OCI-LY3 (cell line): ENCODE results near the gene MYADM.

Experiments
- H2AFZ ChIP-seq: fragments of 200-600, 300-600 bp; shearing (Covaris generic); 2 replicates; pipeline ENCODE4 v1.6.0; 2014; ENCODE audit warnings: antibody characterized with exemption, low read depth, low read length
- H3K27ac ChIP-seq: fragments of 200-600, 300-600 bp; sonication (generic); 2 replicates; pipeline ENCODE4 v1.5.1; 2014; ENCODE audit warnings: mild to moderate bottlenecking, low read length, moderate library complexity, mixed read lengths
- H3K27me3 ChIP-seq: fragments of 200-600, 300-600 bp; sonication (generic); 2 replicates; pipeline ENCODE4 v1.6.1; 2014; ENCODE audit warnings: low read depth, low read length, mixed read lengths
- H3K36me3 ChIP-seq: fragments of 200-600, 300-600 bp; sonication (generic); replicated peaks from 2 replicates; pipeline ENCODE3; 2014; ENCODE audit warnings: low read depth, low read length, mixed read lengths
- H3K4me1 ChIP-seq: fragments of 300-600, 200-600 bp; sonication (generic); 2 replicates; pipeline ENCODE4 v1.6.1; 2014; ENCODE audit warnings: low read length, mixed read lengths
- H3K4me2 ChIP-seq: fragments of 200-600, 300-600 bp; sonication (generic); 2 replicates; pipeline ENCODE4 v1.6.1; 2014; ENCODE audit warnings: low read length, mixed read lengths
- H3K4me3 ChIP-seq: fragments of 300-600, 200-600 bp; sonication (generic); 2 replicates; pipeline ENCODE4 v1.5.1; 2014; ENCODE audit warnings: antibody characterized with exemption, mild to moderate bottlenecking, low read length, moderate library complexity
- H3K79me2 ChIP-seq: fragments of 300-600, 200-600 bp; shearing (Covaris generic); 2 replicates; pipeline ENCODE4 v1.6.1; 2014; ENCODE audit warnings: mild to moderate bottlenecking, low read length, mixed read lengths
- H3K9ac ChIP-seq: fragments of 300-600, 200-600 bp; shearing (Covaris generic); 2 replicates; pipeline ENCODE4 v1.6.0; 2014; ENCODE audit warnings: mild to moderate bottlenecking, low read length, moderate library complexity
- H3K9me3 ChIP-seq: fragments of 200-600, 300-600 bp; shearing (Covaris generic); 2 replicates; pipeline ENCODE4 v1.6.1; 2014; ENCODE audit warnings: low read length, mixed read lengths; ENCODE audit not compliant: insufficient read depth
- H4K20me1 ChIP-seq: fragments of 200-600, 300-600 bp; sonication (generic); 2 replicates; pipeline ENCODE4 v1.6.1; 2016; ENCODE audit warnings: low read length, mixed read lengths; ENCODE audit not compliant: insufficient read depth
- EZH2phosphoT487 ChIP-seq: fragments of 200-600 bp; shearing (Covaris generic); IDR thresholded peaks from 2 replicates; pipeline ENCODE4 v1.6.1; 2018; ENCODE audit warnings: antibody characterized with exemption, mixed run types, low read depth
- TF ChIP-seq, protein P1 (sequence below): fragments of 200-600, 300-600 bp; sonication (generic); IDR thresholded peaks from 2 replicates; pipeline ENCODE4 v1.5.1; 2014; ENCODE audit warnings: antibody characterized with exemption, low read length, low read depth

MYADM gene

GRCh38 chr19:53882391-53883050, 14.8 kb downstream of the MYADM start:
- H3K4me3 ChIP-seq, result no peak overlapping the region
- H3K79me2 ChIP-seq, result no peaks in the 10 kb centered on the region
- H3K4me1 ChIP-seq, result no peaks in the 10 kb centered on the region
- H2AFZ ChIP-seq, result no peak overlapping the region
- no peak overlapping the region for H3K9ac ChIP-seq
- H3K27ac ChIP-seq, result no peak overlapping the region
- no peak overlapping the region for H3K4me2 ChIP-seq
- no peaks in the 10 kb centered on the region for H3K27me3 ChIP-seq
- no peaks in the 10 kb centered on the region for H3K36me3 ChIP-seq
- TF ChIP-seq, protein P1, sequence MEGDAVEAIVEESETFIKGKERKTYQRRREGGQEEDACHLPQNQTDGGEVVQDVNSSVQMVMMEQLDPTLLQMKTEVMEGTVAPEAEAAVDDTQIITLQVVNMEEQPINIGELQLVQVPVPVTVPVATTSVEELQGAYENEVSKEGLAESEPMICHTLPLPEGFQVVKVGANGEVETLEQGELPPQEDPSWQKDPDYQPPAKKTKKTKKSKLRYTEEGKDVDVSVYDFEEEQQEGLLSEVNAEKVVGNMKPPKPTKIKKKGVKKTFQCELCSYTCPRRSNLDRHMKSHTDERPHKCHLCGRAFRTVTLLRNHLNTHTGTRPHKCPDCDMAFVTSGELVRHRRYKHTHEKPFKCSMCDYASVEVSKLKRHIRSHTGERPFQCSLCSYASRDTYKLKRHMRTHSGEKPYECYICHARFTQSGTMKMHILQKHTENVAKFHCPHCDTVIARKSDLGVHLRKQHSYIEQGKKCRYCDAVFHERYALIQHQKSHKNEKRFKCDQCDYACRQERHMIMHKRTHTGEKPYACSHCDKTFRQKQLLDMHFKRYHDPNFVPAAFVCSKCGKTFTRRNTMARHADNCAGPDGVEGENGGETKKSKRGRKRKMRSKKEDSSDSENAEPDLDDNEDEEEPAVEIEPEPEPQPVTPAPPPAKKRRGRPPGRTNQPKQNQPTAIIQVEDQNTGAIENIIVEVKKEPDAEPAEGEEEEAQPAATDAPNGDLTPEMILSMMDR, result no peak
- TF ChIP-seq EZH2phosphoT487, result no peak
- no peaks in the 10 kb centered on the region for H3K9me3 ChIP-seq
- no peaks in the 10 kb centered on the region for H4K20me1 ChIP-seq

DNA sequence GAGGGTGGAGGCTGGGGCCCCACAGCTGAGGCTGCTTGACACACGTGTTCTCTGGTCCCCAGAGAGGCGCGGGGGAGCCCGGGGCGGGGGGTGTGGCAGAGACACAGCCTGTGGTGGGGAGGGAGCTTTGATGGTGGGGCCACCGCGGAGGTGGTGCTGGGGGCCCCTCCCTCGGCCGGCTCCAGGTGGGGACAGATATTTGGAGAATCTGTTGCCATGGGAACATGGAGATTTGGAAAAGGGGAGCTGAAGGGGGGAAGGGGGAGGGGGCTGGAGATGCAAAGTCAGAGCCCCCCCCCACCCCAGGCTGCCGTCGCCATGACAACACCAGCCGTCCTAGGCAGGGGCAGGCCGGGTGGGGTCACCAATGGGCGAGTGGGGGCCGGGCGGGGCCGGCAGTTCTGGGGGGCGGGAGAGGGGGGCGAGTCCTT, 15.6 kb downstream of the MYADM start:
- Histone ChIP-seq H3K79me2 (no peaks in the 10 kb centered on the region), H3K9me3 (no peaks in the 10 kb centered on the region), H3K27ac (no peak overlapping the region), H3K4me2 (no peak overlapping the region), H3K36me3 (no peaks in the 10 kb centered on the region), H3K4me1 (no peaks in the 10 kb centered on the region), H3K4me3 (no peak overlapping the region), H2AFZ (no peak overlapping the region), H4K20me1 (no peaks in the 10 kb centered on the region), H3K9ac (no peak overlapping the region), H3K27me3 (no peaks in the 10 kb centered on the region)
- TF ChIP-seq, protein P1, result no peak
- TF ChIP-seq EZH2phosphoT487, result no peak

DNA sequence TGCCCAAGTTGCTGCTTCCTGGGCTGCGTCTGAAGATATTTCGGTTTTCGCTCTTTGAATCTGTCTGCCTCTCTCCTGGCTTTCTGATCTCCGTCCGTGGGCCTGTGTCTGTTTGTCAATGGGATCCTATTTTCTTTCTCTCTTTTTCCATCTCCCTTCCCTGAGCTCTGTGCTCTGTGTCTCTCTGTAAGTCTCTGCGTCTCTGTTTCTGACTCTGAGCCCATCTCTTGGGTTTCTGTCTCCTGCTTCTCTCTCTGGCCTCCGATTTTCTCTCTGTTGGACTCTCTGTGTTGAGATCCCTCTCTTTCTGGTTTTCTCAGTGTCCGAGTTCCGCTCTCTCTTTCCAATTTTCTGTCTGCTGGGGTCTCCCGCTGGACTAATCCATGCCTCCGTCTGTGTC, 16.1 kb downstream of the MYADM start:
- Histone ChIP-seq H3K27me3 (no peaks in the 10 kb centered on the region), H3K4me1 (no peaks in the 10 kb centered on the region), H3K9ac (no peak overlapping the region), H3K4me2 (no peak overlapping the region), H3K27ac (no peak overlapping the region), H4K20me1 (no peaks in the 10 kb centered on the region), H2AFZ (no peak overlapping the region), H3K36me3 (no peaks in the 10 kb centered on the region), H3K9me3 (no peaks in the 10 kb centered on the region), H3K4me3 (no peak overlapping the region), H3K79me2 (no peaks in the 10 kb centered on the region)
- TF ChIP-seq, protein P1, result no peak
- no peak for TF ChIP-seq EZH2phosphoT487

DNA sequence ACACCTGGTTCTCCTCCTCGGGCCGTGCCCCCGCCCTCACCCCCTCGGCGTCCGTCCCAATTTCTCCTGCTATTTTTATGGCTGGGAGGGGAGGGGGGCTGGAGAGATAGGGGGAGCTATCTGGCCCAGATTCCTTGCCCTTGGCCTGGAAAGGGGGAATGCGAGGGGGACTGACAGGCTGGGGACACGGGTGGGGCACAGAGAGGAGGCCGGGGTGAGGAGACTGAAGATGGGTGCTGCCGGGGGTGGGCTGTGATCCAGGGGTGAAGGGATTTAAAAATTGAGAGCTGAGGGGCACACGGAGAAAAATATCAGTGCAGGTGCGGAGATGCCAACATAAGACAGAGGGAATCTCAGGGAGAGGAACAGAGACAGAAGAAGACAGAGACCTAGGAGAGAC, 16.6 kb downstream of the MYADM start:
- Histone ChIP-seq H3K27me3 (no peaks in the 10 kb centered on the region), H3K9me3 (no peaks in the 10 kb centered on the region), H3K4me3 (no peak overlapping the region), H4K20me1 (no peaks in the 10 kb centered on the region), H3K9ac (no peak overlapping the region), H3K4me2 (no peak overlapping the region), H2AFZ (no peak overlapping the region), H3K4me1 (no peaks in the 10 kb centered on the region), H3K27ac (no peak overlapping the region), H3K36me3 (no peaks in the 10 kb centered on the region), H3K79me2 (no peaks in the 10 kb centered on the region)
- TF ChIP-seq EZH2phosphoT487, result no peak
- TF ChIP-seq, protein P1, result no peak
